GM19372 (cell line): ENCODE results near the gene HOXA9.

ENCODE experiments used
- ATAC-seq: cut with Tn5 transposase; IDR thresholded peaks from one replicate; pipeline ENCODE4 v1.9.1; 2021; ENCODE audit warnings: mild to moderate bottlenecking, low read depth, moderate library complexity; ENCODE audit not compliant: unreplicated experiment

Gene HOXA9

GRCh38 chr7:27145165-27145913, 20.0 kb downstream of the HOXA9 start:
- no peak for ATAC-seq

GRCh38 chr7:27144781-27145164, 20.6 kb downstream of the HOXA9 start:
- ATAC-seq: no peak

- ATAC-seq: no peak
These were observed 21.2 kb downstream of the HOXA9 start for GRCh38 chr7:27143950-27144780.

- no peak for ATAC-seq
These were observed 22.1 kb downstream of the HOXA9 start, which contains the start of gene HOXA5 for GRCh38 chr7:27143023-27143949. Gene HOXA5, minus strand, starts transcription at chr7:27143681. Its CDS starts 74 bp downstream, at chr7:27143607.

- ATAC-seq: no peak
These were observed 22.7 kb downstream of the HOXA9 start for GRCh38 chr7:27142580-27143022.

- ATAC-seq: no peak
These were observed 23.3 kb downstream of the HOXA9 start for GRCh38 chr7:27141923-27142579.

- ATAC-seq: no peak
These were observed 24.0 kb downstream of the HOXA9 start for GRCh38 chr7:27141137-27141922.

GRCh38 chr7:27140126-27140857, 25.0 kb downstream of the HOXA9 start:
- no peak for ATAC-seq

- ATAC-seq: no peak
These were observed 25.8 kb downstream of the HOXA9 start for GRCh38 chr7:27139334-27140125.

- no peak for ATAC-seq
These were observed 26.4 kb downstream of the HOXA9 start for GRCh38 chr7:27138985-27139333.

- no peak for ATAC-seq
These were observed 26.9 kb downstream of the HOXA9 start for GRCh38 chr7:27138472-27138871.

GRCh38 chr7:27137640-27138315, 27.6 kb downstream of the HOXA9 start:
- ATAC-seq: no peak

GRCh38 chr7:27134392-27134791, 30.9 kb downstream of the HOXA9 start:
- ATAC-seq: no peak

- no peak for ATAC-seq
These were observed 31.7 kb downstream of the HOXA9 start for GRCh38 chr7:27133409-27134231.

GRCh38 chr7:27132978-27133377, 32.4 kb downstream of the HOXA9 start:
- no peak for ATAC-seq

GRCh38 chr7:27132214-27132613, 33.1 kb downstream of the HOXA9 start:
- no peak for ATAC-seq
